Smooth muscle cell (in vitro differentiated cells): ENCODE data around the gene SEC31A. TPM values are rescaled to one million over a fixed set of nuclear protein-coding genes. Genes with fewer than 3 reads are reported as not detected.

Source experiments
- DNase-seq: peaks from one replicate; lab custom pipeline; 2025; ENCODE audit not compliant: unreplicated experiment; lab: John Stamatoyannopoulos, UW
- H2AFZ ChIP-seq: fragments of 200-600 bp; sonication (generic); 2 replicates; pipeline ENCODE4 v1.6.0; 2016; ENCODE audit warnings: antibody characterized with exemption, low read depth, mild to moderate bottlenecking
- H3F3A ChIP-seq: fragments of 200-600 bp; sonication (generic); 2 replicates; pipeline ENCODE4 v1.6.0; 2017; ENCODE audit warnings: antibody characterized with exemption, low read depth
- H3K27ac ChIP-seq: fragments of 200-600 bp; sonication (generic); 2 replicates; pipeline ENCODE4 v1.5.1; 2016; ENCODE audit warnings: low read depth, mild to moderate bottlenecking
- H3K27me3 ChIP-seq: fragments of 200-600 bp; sonication (generic); 2 replicates; pipeline ENCODE4 v1.6.1; 2016; ENCODE audit warnings: low read depth, mild to moderate bottlenecking
- H3K36me3 ChIP-seq: fragments of 200-600 bp; sonication (generic); 2 replicates; pipeline ENCODE4 v1.5.1; 2016; ENCODE audit warnings: low read depth
- H3K4me1 ChIP-seq: fragments of 200-600 bp; sonication (generic); 2 replicates; pipeline ENCODE4 v1.5.1; 2016; ENCODE audit warnings: low read depth
- H3K4me2 ChIP-seq: fragments of 200-600 bp; sonication (generic); 2 replicates; pipeline ENCODE4 v1.6.0; 2016; ENCODE audit warnings: mild to moderate bottlenecking
- H3K4me3 ChIP-seq: fragments of 200-600 bp; sonication (generic); 2 replicates; pipeline ENCODE4 v1.5.1; 2016; ENCODE audit warnings: mild to moderate bottlenecking
- H3K79me2 ChIP-seq: fragments of 200-600 bp; sonication (generic); 2 replicates; pipeline ENCODE4 v1.6.0; 2016; ENCODE audit warnings: low read depth, mild to moderate bottlenecking
- H3K9ac ChIP-seq: fragments of 200-600 bp; sonication (generic); 2 replicates; pipeline ENCODE4 v1.6.0; 2016; ENCODE audit warnings: low read depth
- H3K9me3 ChIP-seq: fragments of 200-600 bp; sonication (generic); replicated peaks from 2 replicates; pipeline ENCODE4 v1.5.1; 2016; ENCODE audit warnings: low read depth
- H4K20me1 ChIP-seq: fragments of 200-600 bp; sonication (generic); 2 replicates; pipeline ENCODE4 v1.6.0; 2016; ENCODE audit warnings: low read depth
- WGBS: methylation state at CpG from one replicate; pipeline ENCODE4 v1.1.7; 2016; ENCODE audit warnings: low lambda C conversion rate; 5-methylcytosine and 5-hydroxymethylcytosine counted together
- polyA plus RNA-seq: library from polyadenylated mRNA; unstranded; fragments of >200 nt; fragmentation: Nextera tagmentation; extraction: Ambion mirVana; gene quantifications from 2 replicates; pipeline ENCODE4 v1.2.1, GENCODE V29; 2016
- total RNA-seq: library from RNA; depleted of rRNA; stranded (reverse); fragments of >200 nt; gene quantifications from 2 replicates; pipeline ENCODE4 v1.2.3, GENCODE V29; 2014
- TF ChIP-seq, protein P1 (sequence below): fragments of 200-600 bp; sonication (generic); IDR thresholded peaks from 2 replicates; pipeline ENCODE4 v1.5.1; 2017; ENCODE audit warnings: borderline replicate concordance, mild to moderate bottlenecking, antibody characterized with exemption; ENCODE audit not compliant: insufficient read depth, poor library complexity, severe bottlenecking

The SEC31A gene
- total and polyA plus RNA-seq, 2 experiments from 2014 or later = 315 to 490 TPM

DNA sequence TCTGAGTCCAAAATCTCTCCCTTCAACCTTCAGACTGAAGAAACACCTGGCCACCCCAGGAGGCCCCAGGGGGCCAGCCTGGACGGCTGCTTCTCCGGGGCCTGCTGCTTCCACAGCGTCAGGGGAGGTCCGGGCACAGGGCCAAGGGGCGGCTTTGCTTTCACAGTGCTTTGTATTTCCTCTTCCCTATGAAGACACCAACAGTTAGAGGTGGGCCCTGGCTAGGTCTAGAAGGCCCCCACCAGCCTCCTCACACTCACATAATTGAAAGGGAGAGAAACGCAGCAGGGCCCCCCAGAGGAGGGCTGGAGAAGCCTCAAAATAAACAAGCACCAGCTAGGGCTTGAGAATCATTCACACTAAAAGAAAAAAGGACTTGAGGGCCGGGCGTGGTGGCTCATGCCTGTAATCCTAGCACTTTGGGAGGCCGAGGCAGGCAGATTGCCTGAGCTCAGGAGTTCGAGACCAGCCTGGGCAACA, 110.2 kb downstream of the SEC31A start:
- no peak overlapping the region for H3K27ac ChIP-seq

DNA sequence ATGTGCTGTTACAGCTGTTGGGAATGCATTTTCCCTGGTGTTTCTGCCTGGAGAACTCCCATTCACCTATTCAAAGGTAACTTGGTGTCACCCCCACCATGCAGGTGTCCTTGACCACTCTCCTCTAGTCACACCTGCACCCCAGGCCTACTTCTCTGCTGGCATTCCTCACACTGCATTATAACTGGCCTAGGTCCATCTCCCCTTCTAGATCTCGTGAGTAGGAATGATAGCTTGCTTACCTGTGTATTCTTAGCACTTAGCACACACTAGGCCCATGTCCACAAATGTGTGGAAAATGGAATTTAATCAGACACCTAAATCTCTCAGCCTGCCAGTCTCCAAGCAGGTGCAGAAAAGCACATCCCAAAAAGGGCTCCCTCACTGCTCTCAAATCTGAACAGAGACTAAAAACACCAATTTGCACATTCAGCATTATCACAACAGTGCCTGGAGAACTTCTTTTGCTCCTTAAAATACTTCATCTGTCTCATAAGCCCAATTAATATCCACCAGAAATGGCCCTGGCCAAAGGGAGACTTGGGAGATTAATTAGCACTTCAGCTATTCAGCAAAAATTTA, 110.7 kb downstream of the SEC31A start:
- 100% methylated on average over 1 of the region's 1 CpG for WGBS
- Histone ChIP-seq H3K9me3 (no peaks in the 10 kb centered on the region), H2AFZ (no peak overlapping the region), H3K27me3 (no peaks in the 10 kb centered on the region), H3K9ac (no peak overlapping the region), H3K27ac (no peak overlapping the region), H4K20me1 (no peaks in the 10 kb centered on the region), H3K4me1 (peaks cover 20% of the 10 kb centered on the region), H3K36me3 (no peaks in the 10 kb centered on the region), H3K79me2 (peaks cover 4% of the 10 kb centered on the region), H3K4me2 (no peak overlapping the region), H3F3A (no peaks in the 10 kb centered on the region), H3K4me3 (no peak overlapping the region)
- TF ChIP-seq, protein P1, sequence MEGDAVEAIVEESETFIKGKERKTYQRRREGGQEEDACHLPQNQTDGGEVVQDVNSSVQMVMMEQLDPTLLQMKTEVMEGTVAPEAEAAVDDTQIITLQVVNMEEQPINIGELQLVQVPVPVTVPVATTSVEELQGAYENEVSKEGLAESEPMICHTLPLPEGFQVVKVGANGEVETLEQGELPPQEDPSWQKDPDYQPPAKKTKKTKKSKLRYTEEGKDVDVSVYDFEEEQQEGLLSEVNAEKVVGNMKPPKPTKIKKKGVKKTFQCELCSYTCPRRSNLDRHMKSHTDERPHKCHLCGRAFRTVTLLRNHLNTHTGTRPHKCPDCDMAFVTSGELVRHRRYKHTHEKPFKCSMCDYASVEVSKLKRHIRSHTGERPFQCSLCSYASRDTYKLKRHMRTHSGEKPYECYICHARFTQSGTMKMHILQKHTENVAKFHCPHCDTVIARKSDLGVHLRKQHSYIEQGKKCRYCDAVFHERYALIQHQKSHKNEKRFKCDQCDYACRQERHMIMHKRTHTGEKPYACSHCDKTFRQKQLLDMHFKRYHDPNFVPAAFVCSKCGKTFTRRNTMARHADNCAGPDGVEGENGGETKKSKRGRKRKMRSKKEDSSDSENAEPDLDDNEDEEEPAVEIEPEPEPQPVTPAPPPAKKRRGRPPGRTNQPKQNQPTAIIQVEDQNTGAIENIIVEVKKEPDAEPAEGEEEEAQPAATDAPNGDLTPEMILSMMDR = no peak
- DNase-seq = no peak

More for the DNA sequence above, 110.2 kb downstream of the SEC31A start:
- TF ChIP-seq, protein P1 = no peak
- Histone ChIP-seq H4K20me1 (no peaks in the 10 kb centered on the region), H3K4me1 (peaks cover 25% of the 10 kb centered on the region), H3K27me3 (no peaks in the 10 kb centered on the region), H3K4me2 (no peak overlapping the region), H3K9me3 (no peaks in the 10 kb centered on the region), H3K9ac (no peak overlapping the region), H3K79me2 (peaks cover 4% of the 10 kb centered on the region), H3K4me3 (no peak overlapping the region), H3F3A (no peaks in the 10 kb centered on the region), H3K36me3 (no peaks in the 10 kb centered on the region), H2AFZ (no peak overlapping the region)
- DNase-seq = no peak
- WGBS = 47% methylated on average over 10 of the region's 10 CpGs

DNA sequence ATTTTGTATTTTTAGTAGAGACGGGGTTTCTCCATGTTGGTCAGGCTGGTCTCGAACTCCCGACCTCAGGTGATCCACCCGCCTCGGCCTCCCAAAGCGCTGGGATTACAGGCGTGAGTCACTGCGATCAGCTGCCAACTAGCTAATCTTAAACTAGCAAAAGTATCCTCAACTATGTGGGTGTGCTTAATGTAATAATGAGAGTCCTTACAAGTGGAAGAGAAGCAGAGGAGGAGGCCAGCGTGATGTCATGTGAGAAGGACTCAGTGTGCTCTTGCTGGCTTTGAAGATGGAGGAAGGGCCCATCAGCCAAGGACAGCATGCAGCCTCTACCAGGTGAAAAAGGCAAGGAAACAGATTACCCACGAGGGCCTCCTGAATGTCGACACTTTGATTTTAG, 111.9 kb downstream of the SEC31A start:
- no peak overlapping the region for H3K27ac ChIP-seq
- TF ChIP-seq, protein P1 = no peak
- peaks cover 20% of the 10 kb centered on the region for H3K4me1 ChIP-seq
- 84% methylated on average over 11 of the region's 11 CpGs for WGBS
- H3F3A ChIP-seq = no peaks in the 10 kb centered on the region
- H3K79me2 ChIP-seq = peaks cover 4% of the 10 kb centered on the region
- H4K20me1 ChIP-seq = no peaks in the 10 kb centered on the region
- no peak overlapping the region for H2AFZ ChIP-seq
- H3K27me3 ChIP-seq = no peaks in the 10 kb centered on the region
- no peak overlapping the region for H3K4me3 ChIP-seq
- H3K9me3 ChIP-seq = no peaks in the 10 kb centered on the region
- DNase-seq = no peak
- H3K4me2 ChIP-seq = no peak overlapping the region
- H3K36me3 ChIP-seq = no peaks in the 10 kb centered on the region
- no peak overlapping the region for H3K9ac ChIP-seq
